NCI-H2171 (cell line): ENCODE data around the gene UVSSA.
"Not testable (repeated sequence)": the region's sequence is repeated elsewhere in the genome, so short reads cannot be mapped to it uniquely, and the experiment has no call there.

Experiments used
- DNase-seq: peaks from one replicate; lab custom pipeline; 2025; lab: John Stamatoyannopoulos, UW

The UVSSA gene

GRCh38 chr4:1316537-1317168 is 30.4 kb upstream of the UVSSA start:
- DNase-seq = no peak

DNA sequence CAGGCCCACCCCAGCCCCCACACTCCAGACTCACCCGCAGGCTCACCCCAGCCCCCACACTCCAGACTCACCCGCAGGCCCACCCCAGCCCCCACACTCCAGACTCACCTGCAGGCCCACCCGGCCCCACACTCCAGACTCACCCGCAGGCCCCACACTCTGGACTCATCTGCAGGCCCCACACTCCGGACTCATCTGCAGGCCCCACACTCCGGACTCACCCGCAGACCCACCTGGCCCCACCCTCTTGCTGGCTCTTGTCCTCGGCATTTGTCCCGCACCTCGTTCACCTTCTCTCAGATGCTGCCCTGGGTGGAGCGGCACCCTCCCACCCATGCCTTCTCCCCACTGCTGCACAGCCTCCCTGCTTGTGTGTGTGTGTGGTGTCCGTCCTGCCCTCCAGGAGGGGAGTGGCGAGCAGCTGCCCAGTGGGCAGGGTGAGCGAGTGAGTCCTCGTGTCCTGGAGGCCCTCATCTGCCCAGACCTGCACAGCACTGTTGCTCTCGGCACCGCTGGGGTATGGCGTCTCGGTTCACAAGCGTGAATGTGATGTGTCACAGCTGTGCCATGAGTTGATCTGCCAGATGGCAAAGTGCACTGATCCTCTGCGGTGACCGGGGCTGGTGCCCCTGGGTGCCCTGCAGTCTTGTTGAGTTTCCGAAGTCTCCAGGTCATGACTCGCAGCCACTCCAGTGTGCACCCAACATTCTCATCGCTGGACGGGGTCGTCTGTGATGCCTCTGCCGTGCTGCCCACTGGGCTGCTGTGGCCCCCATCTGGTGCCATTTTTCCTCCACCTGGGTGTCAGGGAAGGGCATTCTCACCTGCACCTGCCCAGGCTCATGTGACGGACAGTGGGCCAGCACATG is 29.6 kb upstream of the UVSSA start:
- DNase-seq = no peak

DNA sequence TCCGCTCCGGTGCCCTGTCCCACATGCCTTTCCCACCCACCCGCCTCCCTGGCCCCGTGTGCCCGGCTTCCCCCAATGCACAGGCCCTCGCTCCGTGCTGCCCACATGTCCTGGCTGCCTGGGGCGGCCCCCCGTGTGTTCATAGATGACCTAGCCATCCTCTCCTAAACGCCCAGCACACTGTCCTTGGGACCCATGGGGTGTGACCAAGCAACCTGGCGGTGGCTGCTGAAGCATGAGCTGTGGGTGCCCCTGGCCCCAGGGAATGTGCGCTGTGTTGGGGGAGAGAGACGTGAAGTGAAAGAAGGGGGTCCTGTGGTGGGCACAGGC is 29.0 kb upstream of the UVSSA start:
- DNase-seq = no peak

DNA sequence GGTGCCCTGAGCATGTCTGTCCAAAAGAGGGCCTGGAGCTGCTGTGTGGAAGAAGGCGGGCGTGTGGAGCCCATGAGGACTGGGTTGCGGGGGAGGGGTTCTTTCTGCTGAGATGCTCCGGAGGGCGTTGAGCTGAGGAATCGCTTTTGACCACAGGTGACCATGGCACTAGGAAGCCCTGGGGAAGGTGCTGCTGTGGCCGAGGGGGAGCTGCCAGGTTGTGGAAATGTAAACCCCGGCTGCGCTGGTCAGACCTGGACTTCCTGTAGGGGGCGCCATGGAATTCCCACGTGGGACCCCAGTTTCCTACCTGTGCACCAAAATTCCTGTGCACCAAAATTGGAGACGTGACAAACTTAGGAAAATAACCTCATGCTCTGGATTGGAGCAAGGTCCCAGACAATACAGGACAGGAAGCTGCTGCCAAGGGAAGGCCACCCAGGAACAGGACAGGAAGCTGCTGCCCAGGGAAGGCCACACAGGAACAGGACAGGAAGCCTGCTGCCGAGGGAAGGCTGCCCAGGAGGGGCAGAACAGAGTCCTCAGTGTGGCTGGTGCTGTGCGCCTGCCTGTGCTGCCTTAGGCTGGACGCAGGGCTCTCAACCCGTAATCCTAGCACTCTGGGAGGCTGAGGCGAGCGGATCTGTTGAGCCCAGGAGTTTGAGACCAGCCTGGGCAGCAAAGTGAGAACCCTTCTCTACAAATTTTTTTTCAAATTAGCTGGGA is 28.4 kb upstream of the UVSSA start:
- no peak for DNase-seq

DNA sequence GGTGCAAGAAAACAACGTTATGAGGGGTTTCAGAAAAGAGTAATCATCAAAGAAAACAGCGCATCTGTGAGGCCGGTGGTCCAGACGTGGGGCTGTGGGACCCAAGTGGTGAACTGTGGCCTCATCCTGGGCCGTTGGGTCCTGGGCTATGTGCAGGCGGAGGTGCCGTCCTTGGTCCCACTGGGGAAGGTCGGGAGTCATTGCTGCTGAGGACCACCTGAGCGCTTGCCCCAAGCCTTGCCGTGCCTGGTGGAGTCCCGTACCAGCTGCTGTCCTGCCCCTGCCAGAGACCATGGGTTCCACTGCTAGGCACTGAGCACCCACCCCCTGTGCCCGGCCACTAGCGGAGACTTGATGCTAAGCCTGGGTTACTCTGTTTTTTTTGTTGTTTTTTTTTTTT is 25.5 kb upstream of the UVSSA start:
- DNase-seq = no peak

DNA sequence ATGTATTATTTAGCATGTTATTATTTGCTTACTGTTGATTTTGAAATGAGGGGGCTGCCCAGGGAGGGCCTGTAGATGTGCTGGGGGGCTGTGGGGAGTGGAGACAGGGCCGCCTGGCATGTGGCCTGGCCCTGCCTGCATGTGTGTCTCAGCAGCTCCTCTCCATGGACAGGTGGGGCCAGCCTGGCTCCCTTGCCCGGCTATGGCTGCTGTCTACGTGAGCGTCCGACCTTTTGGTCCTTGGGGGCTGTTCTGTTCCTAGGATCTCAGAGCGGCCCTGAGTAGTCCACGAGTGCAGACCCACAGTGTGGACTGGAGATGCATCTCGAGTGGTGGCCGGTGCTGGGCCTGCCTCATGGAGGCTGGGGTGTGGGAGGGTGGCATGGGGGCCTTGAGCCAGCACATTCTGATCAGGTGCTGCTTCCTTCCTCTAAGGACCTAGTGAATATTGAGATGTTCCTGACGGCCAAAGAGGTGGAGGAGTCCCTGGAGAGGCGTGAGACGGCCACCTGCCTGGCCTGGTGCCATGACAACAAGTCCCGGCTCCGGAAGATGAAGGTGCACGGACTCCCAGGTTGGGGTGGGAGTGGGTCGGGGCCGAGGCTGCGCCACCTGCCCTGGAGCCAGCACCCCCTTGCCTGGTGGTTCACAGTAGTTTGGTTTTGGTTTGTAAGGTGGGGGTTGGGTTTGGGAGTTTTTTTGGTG is 24.9 kb upstream of the UVSSA start:
- DNase-seq = no peak

GRCh38 chr4:1323280-1323634 is 23.8 kb upstream of the UVSSA start:
- no peak for DNase-seq

DNA sequence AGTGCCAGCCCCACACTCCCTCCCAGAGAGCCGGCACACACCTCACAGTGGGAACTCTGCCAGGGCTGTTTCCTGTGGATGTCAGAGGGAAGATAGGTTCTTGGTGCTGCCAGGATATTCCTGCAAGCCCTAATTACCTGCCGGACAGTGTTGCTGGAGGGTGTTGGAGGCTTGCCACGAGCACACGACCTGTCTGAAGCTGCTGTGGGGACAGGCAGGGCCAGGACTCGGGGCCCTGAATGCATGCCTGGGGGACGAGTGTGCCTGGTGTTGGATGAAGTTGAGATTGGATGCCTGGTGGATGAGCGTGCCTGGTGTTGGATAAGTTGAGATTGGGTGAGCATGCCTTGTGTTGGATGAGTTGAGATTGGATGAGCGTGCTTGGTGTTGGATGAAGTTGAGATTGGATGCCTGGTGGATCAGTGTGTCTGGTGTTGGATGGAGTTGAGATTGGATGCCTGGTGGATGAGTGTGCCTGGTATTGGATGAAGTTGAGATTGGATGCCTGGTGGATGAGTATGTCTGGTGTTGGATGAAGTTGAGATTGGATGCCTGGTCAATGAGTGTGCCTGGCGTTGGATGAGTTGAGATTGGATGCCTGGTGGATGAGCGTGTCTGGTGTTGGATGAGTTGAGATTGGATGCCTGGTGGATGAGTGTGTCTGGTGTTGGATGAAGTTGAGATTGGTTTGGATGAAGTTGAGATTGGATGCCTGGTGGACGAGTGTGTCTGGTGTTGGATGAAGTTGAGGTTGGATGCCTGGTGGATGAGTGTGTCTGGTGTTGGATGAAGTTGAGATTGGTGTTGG is 23.2 kb upstream of the UVSSA start:
- no peak for DNase-seq

- DNase-seq = not testable (repeated sequence)
These were observed 22.4 kb upstream of the UVSSA start for GRCh38 chr4:1324443-1325175.

DNA sequence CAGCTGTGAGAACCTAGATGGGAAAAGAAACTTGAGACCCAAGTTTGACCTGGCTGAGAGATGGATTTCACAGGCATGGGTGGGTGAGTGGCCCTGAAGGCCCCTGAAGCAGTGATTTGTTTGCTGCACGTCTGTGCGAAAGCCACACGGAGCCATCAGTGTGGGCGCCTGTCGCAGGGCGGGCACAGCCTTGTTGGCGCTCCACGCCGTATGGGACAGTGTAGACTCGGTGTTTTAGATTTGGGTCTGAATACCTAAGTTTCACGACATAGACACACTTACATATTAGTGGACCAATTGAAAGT is 21.9 kb upstream of the UVSSA start:
- DNase-seq = no peak

DNA sequence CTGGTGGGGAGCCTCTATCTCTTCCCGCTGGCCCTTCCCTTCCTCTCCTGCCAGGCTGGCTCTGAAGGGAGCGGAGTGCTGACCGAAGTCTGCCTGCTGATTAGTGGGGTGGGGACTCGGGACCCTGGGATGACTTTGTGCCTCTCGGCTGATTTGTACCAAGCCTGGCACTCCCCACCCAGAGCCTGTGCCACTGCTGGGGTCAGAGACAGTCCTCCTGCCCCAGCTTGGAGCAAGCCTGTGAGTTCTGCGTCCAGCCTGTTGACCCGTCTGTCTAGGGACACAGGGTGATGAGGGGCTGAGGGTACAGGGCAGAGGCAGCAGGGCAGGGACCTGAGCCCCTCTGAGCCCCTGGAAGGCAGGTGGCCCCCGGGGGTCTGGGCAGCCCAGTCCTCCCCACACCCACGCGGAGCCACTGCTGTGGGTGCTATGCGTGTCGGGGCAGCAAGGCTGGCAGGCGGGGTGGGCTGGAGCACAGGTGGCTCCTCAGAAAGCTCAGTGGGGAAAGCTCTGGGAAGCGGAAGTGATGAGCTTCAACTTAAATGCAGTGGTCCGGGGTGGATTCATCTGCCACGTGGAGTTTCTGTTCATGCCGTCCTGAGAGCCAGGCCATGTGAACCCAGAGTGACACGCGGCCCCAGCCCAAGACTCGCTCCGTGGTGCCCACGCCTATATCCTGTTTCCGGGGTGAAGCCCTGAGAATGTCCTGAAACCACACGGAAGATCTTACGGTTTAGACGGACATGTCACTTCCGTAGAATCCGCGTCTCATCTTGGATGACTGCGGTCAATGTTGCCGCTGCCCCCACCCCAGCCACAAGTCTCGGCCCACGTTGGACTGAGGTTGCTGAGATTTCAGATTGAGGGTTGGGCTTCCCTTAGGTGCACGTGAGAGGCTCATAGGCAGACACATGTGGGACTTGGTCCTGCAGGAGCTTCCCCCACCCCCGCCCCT is 21.1 kb upstream of the UVSSA start:
- DNase-seq = no peak

DNA sequence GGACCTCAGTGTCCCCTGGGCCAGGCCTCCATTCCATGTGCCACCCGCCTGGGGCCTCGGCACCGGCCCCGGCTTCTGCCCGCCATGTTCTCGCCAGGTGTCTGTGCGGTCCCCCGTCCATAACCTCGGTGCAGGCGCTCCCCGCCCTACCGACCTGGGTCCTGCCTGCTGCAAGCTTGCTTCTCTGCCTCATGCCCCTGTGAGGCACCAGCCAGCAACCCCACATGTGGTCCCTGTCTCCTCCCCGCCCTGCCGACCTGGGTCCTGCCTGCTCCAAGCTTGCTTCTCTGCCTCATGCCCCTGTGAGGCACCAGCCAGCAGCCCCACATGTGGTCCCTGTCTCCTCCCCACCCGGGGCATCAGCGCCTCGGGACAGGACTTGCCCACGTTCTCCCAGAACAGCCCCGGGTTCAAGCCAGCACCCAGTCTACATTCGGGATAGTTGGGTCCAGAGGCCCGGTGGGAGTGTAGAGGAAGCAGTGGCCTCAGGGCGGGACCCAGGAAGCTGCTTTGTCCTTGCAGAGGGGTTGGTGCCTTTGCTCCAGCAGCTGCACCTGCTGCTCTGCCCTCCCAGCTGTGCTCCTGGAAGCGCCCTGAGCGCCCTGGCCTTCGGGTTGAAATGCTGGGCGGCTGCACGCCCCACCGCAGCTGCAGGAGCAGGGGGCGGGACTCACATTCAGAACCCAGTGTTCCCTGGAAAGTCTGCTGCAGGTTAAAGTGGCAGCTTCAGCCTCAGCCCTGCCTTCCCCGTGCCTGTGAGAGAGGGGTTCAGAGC is 20.1 kb upstream of the UVSSA start:
- no peak for DNase-seq

DNA sequence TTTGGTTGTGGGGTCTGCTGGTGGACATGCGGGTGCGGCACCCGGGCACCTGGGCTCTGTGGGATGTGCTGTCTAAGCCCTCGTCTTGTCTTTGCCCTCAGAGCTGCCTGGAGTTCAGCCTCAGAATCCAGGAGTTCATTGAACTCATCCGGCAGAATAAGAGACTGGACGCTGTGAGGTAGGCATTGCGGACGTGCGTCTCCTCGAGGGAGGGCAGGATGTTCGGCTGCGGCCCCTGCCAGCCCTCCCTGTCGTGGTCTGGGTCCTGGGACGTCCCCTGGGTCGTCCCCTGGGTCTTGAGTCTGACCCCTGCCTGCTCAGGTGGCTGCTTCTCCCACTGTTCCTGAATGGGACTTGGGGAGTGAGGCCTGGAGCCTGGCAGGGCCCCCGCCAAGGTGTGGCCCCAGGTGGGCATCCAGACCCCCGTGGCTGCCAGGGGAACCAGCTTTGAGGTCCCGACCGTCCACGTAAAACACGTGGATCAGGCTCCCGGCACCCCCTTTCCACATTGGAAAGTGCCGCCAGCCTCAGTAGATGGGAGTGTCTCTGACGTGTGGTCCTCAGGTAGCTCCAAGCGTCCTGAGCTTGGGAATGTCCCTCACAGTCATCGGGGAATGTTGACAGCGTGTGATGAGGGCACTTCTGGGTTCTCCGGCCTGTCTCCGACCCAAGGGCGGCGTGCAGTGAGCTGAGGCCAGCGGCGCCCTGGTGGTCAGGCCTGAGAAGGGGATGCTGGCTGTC is 19.3 kb upstream of the UVSSA start:
- no peak for DNase-seq

DNA sequence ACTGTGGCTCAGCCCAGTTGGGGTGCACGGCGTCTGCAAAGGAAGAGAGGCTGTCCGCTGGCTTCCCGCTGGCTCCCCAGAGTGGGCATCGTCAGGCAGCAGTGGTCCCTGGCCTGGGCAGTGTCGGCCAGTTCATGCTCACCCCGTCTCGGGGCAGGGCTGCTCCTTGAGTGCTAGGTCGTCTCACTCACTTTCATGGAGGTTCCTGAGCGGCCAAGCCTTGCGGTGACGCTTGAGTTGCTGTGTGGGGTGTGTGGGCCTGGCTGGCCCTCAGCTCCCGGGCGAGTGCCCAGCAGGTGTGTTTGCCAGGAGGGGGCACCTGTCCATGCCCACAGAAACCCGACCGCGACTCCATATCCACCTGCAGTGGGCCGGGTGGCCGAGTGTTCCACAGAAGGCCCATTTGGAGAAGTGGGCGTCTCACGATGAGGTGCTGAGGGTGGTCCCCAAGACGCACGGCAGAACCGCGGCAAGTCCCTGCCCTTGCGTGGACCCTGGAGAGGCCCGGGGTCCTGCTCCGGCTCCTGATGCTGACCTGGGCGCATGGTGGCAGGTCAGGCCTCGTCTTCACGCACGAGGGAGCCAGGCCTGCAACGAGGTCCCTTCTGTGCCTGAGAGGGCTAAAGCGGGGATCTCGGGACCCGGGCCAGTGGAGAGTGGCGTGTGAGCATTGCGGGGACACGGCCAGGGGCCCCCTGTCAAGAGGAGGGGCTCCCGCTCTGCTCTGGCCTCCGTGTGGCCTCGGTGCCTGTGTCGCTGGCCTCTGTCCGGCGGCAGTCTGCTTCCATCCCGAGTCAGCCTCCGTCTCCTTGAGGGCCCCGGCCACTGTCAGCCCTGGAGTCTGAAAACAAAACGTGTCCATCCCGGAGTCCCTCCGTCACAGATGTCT is 18.5 kb upstream of the UVSSA start:
- no peak for DNase-seq

DNA sequence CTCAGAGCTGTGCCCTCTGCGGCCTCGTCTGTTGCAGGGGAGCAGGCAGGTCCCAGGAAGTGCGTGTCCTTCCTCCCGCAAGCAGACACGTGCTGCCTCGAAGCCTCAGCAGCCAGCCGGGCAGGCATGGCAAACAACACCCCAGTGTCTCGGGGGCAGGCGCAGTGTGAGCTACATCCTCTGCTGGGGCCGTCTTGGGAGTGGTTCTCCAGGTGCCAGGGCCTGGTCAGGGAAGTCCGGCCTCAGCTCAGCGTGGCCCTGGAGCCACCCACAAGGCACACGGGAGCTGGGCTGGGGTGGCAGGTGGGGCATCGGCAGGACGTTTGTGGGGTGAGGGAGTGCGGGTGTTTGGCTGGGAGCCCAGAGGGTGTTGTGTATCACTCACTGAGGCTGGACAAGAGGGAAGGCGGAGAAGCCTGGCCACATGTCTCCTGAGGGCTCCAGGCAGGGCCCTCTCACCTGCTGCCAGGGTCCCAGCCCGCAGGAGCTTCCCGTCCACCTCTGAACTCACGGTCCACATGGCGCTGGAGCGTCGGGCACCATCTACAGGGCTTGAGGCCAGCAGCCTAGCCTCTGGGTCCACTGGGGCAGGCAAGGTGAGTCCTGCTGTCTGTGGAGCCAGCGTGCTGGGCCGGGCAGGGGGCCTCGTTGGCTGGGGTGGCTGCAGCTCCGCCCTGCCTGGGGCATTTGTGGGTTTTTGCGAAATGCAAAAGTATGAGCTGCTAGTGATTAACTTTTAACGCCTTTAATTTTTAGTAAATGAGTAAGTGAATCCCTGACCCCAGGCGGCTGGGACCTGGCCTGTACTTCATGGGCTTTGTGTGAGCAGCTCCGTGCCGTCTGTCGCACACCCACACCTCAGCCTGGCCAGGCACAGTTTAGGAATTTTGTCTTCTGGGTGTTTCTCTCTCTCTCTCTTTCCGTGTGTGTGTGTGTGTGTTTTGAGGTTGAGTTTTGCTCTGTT is 17.3 kb upstream of the UVSSA start:
- no peak for DNase-seq
